Measurements from ENCODE around the gene CAMSAP1. TPM values are rescaled to one million over a fixed set of nuclear protein-coding genes. Genes with fewer than 3 reads are reported as not detected.
A peak's percentile ranks its signal among the peaks of the same experiment; 100 is the strongest.

CAMSAP1 gene
- total RNA-seq, 1 donor = 26.1 TPM

DNA sequence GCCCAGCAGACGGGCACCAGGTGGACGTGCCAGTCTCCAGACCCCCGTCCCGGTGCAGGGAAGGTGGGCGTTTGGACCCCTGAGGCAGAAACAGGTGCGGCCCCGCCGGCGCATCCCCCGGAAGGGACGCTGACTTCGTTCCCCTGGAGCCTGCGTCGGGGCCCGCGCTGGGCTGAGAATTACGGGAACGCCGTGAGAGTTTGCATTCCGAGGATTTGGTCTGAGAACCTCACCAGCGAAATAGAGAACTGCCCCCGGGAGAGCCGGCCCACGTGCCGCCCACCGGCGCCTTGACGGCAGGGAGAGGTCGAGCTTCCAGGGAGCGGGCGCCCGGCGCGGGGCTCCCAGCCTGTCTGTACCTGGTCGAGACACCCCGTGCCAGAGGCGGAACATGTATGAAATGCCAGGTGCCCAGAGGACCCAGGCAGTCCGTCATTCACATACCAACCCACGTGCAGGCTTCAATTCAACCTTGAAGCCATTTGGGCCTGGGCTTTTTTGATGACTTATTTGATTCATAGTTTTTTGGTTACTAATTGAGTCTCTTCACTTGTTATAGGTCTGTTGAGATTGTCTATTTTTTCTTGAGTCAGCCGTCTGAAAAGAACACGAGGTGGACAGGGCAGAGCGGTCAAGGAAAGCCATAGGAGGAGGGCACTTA, 877 bp upstream of the CAMSAP1 start:
- peak; percentile 85 for DNase-seq (ENCODE audit: insufficient read length, low spot score, missing footprints)
- no peaks in the 10 kb centered on the region for H3K27me3 ChIP-seq (ENCODE audit: insufficient read depth, low read length)
- H3K4me3 ChIP-seq (ENCODE audit: insufficient read depth, low read length) = peak overlapping the region; percentile 81
- H3K79me2 ChIP-seq (ENCODE audit: insufficient read depth, low read length) = peaks cover 65% of the 10 kb centered on the region
- H3K36me3 ChIP-seq (ENCODE audit: insufficient read depth, low read length) = peaks cover 12% of the 10 kb centered on the region
- TF ChIP-seq, protein P1, sequence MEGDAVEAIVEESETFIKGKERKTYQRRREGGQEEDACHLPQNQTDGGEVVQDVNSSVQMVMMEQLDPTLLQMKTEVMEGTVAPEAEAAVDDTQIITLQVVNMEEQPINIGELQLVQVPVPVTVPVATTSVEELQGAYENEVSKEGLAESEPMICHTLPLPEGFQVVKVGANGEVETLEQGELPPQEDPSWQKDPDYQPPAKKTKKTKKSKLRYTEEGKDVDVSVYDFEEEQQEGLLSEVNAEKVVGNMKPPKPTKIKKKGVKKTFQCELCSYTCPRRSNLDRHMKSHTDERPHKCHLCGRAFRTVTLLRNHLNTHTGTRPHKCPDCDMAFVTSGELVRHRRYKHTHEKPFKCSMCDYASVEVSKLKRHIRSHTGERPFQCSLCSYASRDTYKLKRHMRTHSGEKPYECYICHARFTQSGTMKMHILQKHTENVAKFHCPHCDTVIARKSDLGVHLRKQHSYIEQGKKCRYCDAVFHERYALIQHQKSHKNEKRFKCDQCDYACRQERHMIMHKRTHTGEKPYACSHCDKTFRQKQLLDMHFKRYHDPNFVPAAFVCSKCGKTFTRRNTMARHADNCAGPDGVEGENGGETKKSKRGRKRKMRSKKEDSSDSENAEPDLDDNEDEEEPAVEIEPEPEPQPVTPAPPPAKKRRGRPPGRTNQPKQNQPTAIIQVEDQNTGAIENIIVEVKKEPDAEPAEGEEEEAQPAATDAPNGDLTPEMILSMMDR (IDR thresholded peaks at IDR 0.05; ENCODE audit: extremely low read depth, low read depth, low read length) = no peak
- peak overlapping the region; percentile 62 for H2AFZ ChIP-seq (ENCODE audit: low read length)
- H3K9me3 ChIP-seq (ENCODE audit: low read depth, low read length) = no peaks in the 10 kb centered on the region
- peak overlapping the region; percentile 51 for H3K27ac ChIP-seq (ENCODE audit: low read depth, low read length)
- H4K20me1 ChIP-seq (ENCODE audit: insufficient read depth, low read length) = peaks cover 37% of the 10 kb centered on the region
- H3K4me2 ChIP-seq (ENCODE audit: insufficient read depth, low read length) = peak overlapping the region; percentile 81
- H3K4me1 ChIP-seq (ENCODE audit: insufficient read depth, low read length) = peaks cover 27% of the 10 kb centered on the region

DNA sequence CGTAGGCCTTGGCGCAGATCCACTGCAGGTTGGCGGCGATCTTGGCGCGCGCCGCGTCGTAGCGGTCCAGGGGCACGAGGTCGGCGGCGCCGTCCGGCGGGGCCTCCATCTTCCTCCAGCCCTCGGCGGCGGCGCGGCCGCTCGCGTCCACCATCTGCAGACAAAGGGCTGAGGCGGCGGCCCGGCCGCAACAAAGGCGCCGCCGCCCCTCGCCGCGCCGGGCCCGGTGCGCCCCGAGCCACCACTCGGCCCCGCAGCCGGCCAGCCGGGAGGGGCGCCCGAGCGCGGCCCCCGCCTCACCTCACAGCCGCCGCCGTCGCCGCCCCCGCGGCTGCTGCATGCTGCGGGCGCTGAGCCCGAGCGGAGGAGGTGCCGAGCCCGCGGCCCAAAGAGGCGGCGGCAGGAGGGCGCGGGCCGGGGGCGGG, 328 bp downstream of the CAMSAP1 start:
- no peak overlapping the region for H3K27ac ChIP-seq (ENCODE audit: low read depth, low read length)
- H3K79me2 ChIP-seq (ENCODE audit: insufficient read depth, low read length) = peaks cover 77% of the 10 kb centered on the region
- peak; percentile 93 for DNase-seq (ENCODE audit: insufficient read length, low spot score, missing footprints)
- peaks cover 8% of the 10 kb centered on the region for H3K36me3 ChIP-seq (ENCODE audit: insufficient read depth, low read length)
- H3K4me3 ChIP-seq (ENCODE audit: insufficient read depth, low read length) = peak overlapping the region; percentile 74
- H2AFZ ChIP-seq (ENCODE audit: low read length) = no peak overlapping the region
- peaks cover 49% of the 10 kb centered on the region for H4K20me1 ChIP-seq (ENCODE audit: insufficient read depth, low read length)
- H3K27me3 ChIP-seq (ENCODE audit: insufficient read depth, low read length) = no peaks in the 10 kb centered on the region
- TF ChIP-seq, protein P1 (IDR thresholded peaks at IDR 0.05; ENCODE audit: extremely low read depth, low read depth, low read length) = no peak
- peaks cover 27% of the 10 kb centered on the region for H3K4me1 ChIP-seq (ENCODE audit: insufficient read depth, low read length)
- no peaks in the 10 kb centered on the region for H3K9me3 ChIP-seq (ENCODE audit: low read depth, low read length)
- H3K4me2 ChIP-seq (ENCODE audit: insufficient read depth, low read length) = peak overlapping the region; percentile 94

DNA sequence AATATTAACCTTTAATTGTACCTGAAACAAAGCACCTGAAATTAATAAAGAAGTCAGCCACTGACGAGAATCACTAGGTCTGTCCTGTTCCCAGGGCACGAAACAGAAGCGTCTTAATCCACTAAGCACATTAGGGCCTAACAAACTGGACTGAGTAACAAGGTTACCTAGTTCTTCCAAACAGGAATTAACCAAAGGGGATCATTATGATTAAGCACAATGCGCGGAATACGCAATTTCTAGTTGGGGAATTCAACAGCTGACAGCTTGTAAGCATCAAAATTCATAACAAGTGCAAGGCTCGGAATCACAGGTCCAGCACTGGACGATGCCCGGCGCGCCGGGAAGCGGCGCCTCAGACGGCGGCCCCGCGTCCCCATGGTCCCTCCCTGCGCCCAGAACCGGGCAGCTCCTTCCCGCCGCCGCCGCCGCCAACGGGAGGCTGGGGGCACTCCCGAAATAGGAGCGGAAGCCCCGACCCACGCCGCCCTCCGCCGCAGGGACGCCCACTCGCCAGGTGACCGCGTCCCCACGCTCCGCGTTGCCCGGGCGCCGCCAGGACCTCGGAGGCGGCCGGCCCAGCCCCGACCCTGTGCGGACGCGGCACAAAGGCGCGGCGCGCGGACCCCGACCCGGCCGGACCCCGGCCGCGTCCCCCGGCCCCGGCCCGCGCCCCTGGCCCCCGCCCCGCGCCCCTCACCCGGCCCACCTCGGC, 898 bp downstream of the CAMSAP1 start:
- Histone ChIP-seq H2AFZ (ENCODE audit: low read length) (no peak overlapping the region), H3K27me3 (ENCODE audit: insufficient read depth, low read length) (no peaks in the 10 kb centered on the region), H3K9me3 (ENCODE audit: low read depth, low read length) (no peaks in the 10 kb centered on the region), H3K27ac (ENCODE audit: low read depth, low read length) (peak overlapping the region; percentile 0), H3K4me2 (ENCODE audit: insufficient read depth, low read length) (peak overlapping the region; percentile 94), H3K4me3 (ENCODE audit: insufficient read depth, low read length) (peak overlapping the region; percentile 74), H3K4me1 (ENCODE audit: insufficient read depth, low read length) (peaks cover 27% of the 10 kb centered on the region), H4K20me1 (ENCODE audit: insufficient read depth, low read length) (peaks cover 52% of the 10 kb centered on the region), H3K36me3 (ENCODE audit: insufficient read depth, low read length) (peaks cover 3% of the 10 kb centered on the region), H3K79me2 (ENCODE audit: insufficient read depth, low read length) (peaks cover 79% of the 10 kb centered on the region)
- peak; percentile 86 for DNase-seq (ENCODE audit: insufficient read length, low spot score, missing footprints)
- TF ChIP-seq, protein P1 (IDR thresholded peaks at IDR 0.05; ENCODE audit: extremely low read depth, low read depth, low read length) = no peak

Measured in osteoblast (primary cell).